Astrocyte (in vitro differentiated cells and primary cell): ENCODE results near the gene DUSP16. TPM values are rescaled to one million over a fixed set of nuclear protein-coding genes. Genes with fewer than 3 reads are reported as not detected.
"Not testable (repeated sequence)": the region's sequence is repeated elsewhere in the genome, so short reads cannot be mapped to it uniquely, and the experiment has no call there.

Experiments
- DNase-seq: peaks from one replicate; pipeline ENCODE4 v3.0.0-alpha.2; 2010; ENCODE audit warnings: low read depth
- FAIRE-seq: peaks from 2 replicates; lab custom pipeline; 2011; peaks lifted over from hg19 to GRCh38; lab: Jason Lieb, UNC
- H2AFZ ChIP-seq: 2 replicates; pipeline ENCODE4 v1.6.0; 2012; ENCODE audit warnings: low read depth, low read length, inconsistent platforms
- H3K27ac ChIP-seq: 2 replicates; pipeline ENCODE4 v1.5.1; 2011; ENCODE audit warnings: low read depth, low read length, inconsistent platforms
- H3K27me3 ChIP-seq: 2 replicates; pipeline ENCODE4 v1.6.0; 2011; ENCODE audit warnings: low read length, inconsistent platforms; ENCODE audit not compliant: insufficient read depth
- H3K36me3 ChIP-seq: 2 replicates; pipeline ENCODE4 v1.5.1; 2011; ENCODE audit warnings: low read length, inconsistent platforms; ENCODE audit not compliant: insufficient read depth
- H3K4me1 ChIP-seq: 2 replicates; pipeline ENCODE4 v1.5.1; 2011; ENCODE audit warnings: low read length, inconsistent platforms; ENCODE audit not compliant: insufficient read depth
- H3K4me2 ChIP-seq: 2 replicates; pipeline ENCODE4 v1.6.0; 2012; ENCODE audit warnings: low read length, inconsistent platforms
- H3K4me3 ChIP-seq: 2 replicates; pipeline ENCODE4 v1.5.1; 2011; ENCODE audit warnings: low read depth, mild to moderate bottlenecking, low read length, inconsistent platforms; ENCODE audit not compliant: insufficient read depth
- H3K79me2 ChIP-seq: 2 replicates; pipeline ENCODE4 v1.6.0; 2012; ENCODE audit warnings: mild to moderate bottlenecking, low read length, inconsistent platforms; ENCODE audit not compliant: insufficient read depth
- H3K9ac ChIP-seq: 2 replicates; pipeline ENCODE4 v1.6.0; 2012; ENCODE audit warnings: mild to moderate bottlenecking, low read length, inconsistent platforms
- H3K9me3 ChIP-seq: 2 replicates; pipeline ENCODE4 v1.5.1; 2012; ENCODE audit warnings: low read depth, mild to moderate bottlenecking, low read length, inconsistent platforms; ENCODE audit not compliant: insufficient read depth
- H4K20me1 ChIP-seq: 2 replicates; pipeline ENCODE4 v1.6.0; 2012; ENCODE audit warnings: low read length, inconsistent platforms; ENCODE audit not compliant: insufficient read depth
- H3K27ac Mint-ChIP-seq: one replicate; pipeline ENCODE4 v1.8.0; 2021; ENCODE audit warnings: mild to moderate bottlenecking, mixed read lengths; ENCODE audit not compliant: unreplicated experiment
- H3K27me3 Mint-ChIP-seq: one replicate; pipeline ENCODE4 v1.8.0; 2021; ENCODE audit warnings: low read depth, mixed read lengths; ENCODE audit not compliant: unreplicated experiment
- H3K36me3 Mint-ChIP-seq: one replicate; pipeline ENCODE4 v1.8.0; 2021; ENCODE audit warnings: low read depth, mixed read lengths; ENCODE audit not compliant: unreplicated experiment
- H3K4me1 Mint-ChIP-seq: one replicate; pipeline ENCODE4 v1.8.0; 2021; ENCODE audit warnings: low read depth, mixed read lengths; ENCODE audit not compliant: unreplicated experiment
- H3K4me3 Mint-ChIP-seq: one replicate; pipeline ENCODE4 v1.8.0; 2021; ENCODE audit warnings: mild to moderate bottlenecking, moderate library complexity, mixed read lengths; ENCODE audit not compliant: unreplicated experiment
- H3K9me3 Mint-ChIP-seq: one replicate; pipeline ENCODE4 v1.8.0; 2021; ENCODE audit warnings: mild to moderate bottlenecking, mixed read lengths; ENCODE audit not compliant: unreplicated experiment
- EZH2 ChIP-seq: IDR thresholded peaks from 2 replicates; pipeline ENCODE4 v1.6.1; 2012; ENCODE audit warnings: mild to moderate bottlenecking, low read length, inconsistent platforms; ENCODE audit not compliant: insufficient read depth
- total RNA-seq: library from RNA; stranded (reverse); gene quantifications from 2 replicates; pipeline ENCODE4 v1.2.1, GENCODE V29; 2021
- TF ChIP-seq, protein P1 (sequence below): IDR thresholded peaks from 2 replicates; pipeline ENCODE4 v1.5.1; 2011; ENCODE audit warnings: low read depth, mild to moderate bottlenecking, inconsistent platforms, low read length, moderate library complexity; ENCODE audit not compliant: insufficient read depth

Gene DUSP16
- total RNA-seq, 1 donor from 2014 or later: 24.2 TPM

DNA sequence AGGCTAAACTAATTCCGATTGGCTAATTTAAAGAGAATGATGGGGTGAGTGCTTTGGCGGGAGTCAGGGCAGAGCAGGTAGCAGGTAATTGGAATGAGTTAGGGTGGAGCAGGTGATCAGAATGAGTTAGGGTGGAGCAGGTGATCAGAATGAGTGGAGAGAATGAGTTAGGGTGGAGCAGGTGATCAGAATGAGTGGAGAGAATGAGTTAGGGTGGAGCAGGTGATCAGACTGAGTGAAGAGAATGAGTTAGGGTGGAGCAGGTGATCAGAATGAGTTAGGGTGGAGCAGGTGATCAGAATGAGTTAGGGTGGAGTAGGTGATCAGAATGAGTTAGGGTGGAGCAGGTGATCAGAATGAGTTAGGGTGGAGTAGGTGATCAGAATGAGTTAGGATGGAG is 33.3 kb upstream of the DUSP16 start:
- H3K4me3 ChIP-seq, H3K27ac Mint-ChIP-seq, H3K9me3 Mint-ChIP-seq, H3K9ac ChIP-seq, H3K4me3 Mint-ChIP-seq, H3K79me2 ChIP-seq, H3K36me3 Mint-ChIP-seq, H3K27me3 ChIP-seq, H3K27ac ChIP-seq, DNase-seq, H4K20me1 ChIP-seq, H3K36me3 ChIP-seq, FAIRE-seq, H3K27me3 Mint-ChIP-seq, H3K4me1 ChIP-seq, H2AFZ ChIP-seq, H3K4me2 ChIP-seq, H3K9me3 ChIP-seq, H3K4me1 Mint-ChIP-seq: not testable (repeated sequence)

DNA sequence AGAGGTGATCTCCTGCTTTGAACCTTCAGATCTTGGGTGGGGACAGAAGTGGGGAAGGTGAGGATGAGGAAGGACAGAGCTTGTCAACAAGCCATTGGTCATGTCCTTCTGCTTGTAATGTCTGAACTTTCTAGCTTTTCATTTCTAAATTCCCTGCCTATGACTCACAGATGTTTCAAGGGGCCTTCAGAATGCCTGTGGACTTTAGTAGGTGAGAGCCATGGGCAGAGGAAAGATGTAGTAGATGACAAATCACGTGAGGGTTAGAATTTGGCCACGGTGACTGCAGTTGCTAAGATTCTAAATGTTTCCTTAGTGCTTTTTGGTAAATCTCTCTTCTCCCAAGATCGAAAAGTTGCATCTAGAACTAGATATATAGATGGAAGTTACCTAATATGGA is 30.3 kb upstream of the DUSP16 start:
- Mint-ChIP-seq H3K4me1 (peaks cover 6% of the 10 kb centered on the region), H3K36me3 (no peaks in the 10 kb centered on the region), H3K27me3 (peaks cover 7% of the 10 kb centered on the region), H3K4me3 (no peak overlapping the region), H3K9me3 (peaks cover 3% of the 10 kb centered on the region), H3K27ac (no peak overlapping the region)
- no peaks in the 10 kb centered on the region for H3K36me3 ChIP-seq
- FAIRE-seq (no peak), DNase-seq (peak; percentile 55)
- peaks cover 6% of the 10 kb centered on the region for H3K4me1 ChIP-seq
- no peak overlapping the region for H3K4me3 ChIP-seq
- no peak overlapping the region for H3K9ac ChIP-seq
- no peak overlapping the region for H3K4me2 ChIP-seq
- TF ChIP-seq, protein P1, sequence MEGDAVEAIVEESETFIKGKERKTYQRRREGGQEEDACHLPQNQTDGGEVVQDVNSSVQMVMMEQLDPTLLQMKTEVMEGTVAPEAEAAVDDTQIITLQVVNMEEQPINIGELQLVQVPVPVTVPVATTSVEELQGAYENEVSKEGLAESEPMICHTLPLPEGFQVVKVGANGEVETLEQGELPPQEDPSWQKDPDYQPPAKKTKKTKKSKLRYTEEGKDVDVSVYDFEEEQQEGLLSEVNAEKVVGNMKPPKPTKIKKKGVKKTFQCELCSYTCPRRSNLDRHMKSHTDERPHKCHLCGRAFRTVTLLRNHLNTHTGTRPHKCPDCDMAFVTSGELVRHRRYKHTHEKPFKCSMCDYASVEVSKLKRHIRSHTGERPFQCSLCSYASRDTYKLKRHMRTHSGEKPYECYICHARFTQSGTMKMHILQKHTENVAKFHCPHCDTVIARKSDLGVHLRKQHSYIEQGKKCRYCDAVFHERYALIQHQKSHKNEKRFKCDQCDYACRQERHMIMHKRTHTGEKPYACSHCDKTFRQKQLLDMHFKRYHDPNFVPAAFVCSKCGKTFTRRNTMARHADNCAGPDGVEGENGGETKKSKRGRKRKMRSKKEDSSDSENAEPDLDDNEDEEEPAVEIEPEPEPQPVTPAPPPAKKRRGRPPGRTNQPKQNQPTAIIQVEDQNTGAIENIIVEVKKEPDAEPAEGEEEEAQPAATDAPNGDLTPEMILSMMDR: no peak
- no peak for TF ChIP-seq EZH2
- no peak overlapping the region for H2AFZ ChIP-seq
- H4K20me1 ChIP-seq: no peaks in the 10 kb centered on the region
- H3K27ac ChIP-seq: no peak overlapping the region
- H3K9me3 ChIP-seq: no peaks in the 10 kb centered on the region
- H3K79me2 ChIP-seq: no peaks in the 10 kb centered on the region
- H3K27me3 ChIP-seq: no peaks in the 10 kb centered on the region

DNA sequence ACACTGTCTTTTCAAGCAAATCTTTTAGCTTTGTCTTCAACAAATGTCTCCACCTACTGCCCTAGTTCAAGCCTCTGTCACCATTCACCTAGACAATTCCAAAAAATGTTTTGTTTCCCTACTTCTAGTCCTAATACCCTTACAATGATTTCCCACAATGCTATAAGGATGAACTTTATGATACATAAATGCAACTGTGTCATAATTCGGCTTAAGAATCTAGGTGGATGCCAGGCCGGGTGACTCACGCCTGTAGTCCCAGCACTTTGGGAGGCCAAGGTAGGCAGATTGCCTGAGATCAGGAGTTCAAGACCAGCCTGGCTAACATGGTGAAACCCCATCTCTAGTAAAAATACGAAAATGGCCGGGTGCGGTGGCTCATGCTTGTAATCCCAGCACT is 28.3 kb upstream of the DUSP16 start:
- no peak for DNase-seq
- no peaks in the 10 kb centered on the region for H3K36me3 ChIP-seq
- TF ChIP-seq, protein P1: no peak
- no peak for TF ChIP-seq EZH2
- H3K9me3 ChIP-seq: no peaks in the 10 kb centered on the region
- no peak overlapping the region for H3K9ac ChIP-seq
- H3K4me3 Mint-ChIP-seq: no peak overlapping the region
- no peak overlapping the region for H3K4me3 ChIP-seq
- H3K36me3 Mint-ChIP-seq: no peaks in the 10 kb centered on the region
- no peaks in the 10 kb centered on the region for H3K27me3 ChIP-seq
- peaks cover 3% of the 10 kb centered on the region for H3K9me3 Mint-ChIP-seq
- H4K20me1 ChIP-seq: no peaks in the 10 kb centered on the region
- no peak overlapping the region for H2AFZ ChIP-seq
- H3K27ac ChIP-seq: no peak overlapping the region
- peaks cover 6% of the 10 kb centered on the region for H3K4me1 ChIP-seq
- H3K27me3 Mint-ChIP-seq: peaks cover 11% of the 10 kb centered on the region
- H3K4me2 ChIP-seq: no peak overlapping the region
- H3K27ac Mint-ChIP-seq: no peak overlapping the region
- peaks cover 6% of the 10 kb centered on the region for H3K4me1 Mint-ChIP-seq
- no peaks in the 10 kb centered on the region for H3K79me2 ChIP-seq
- FAIRE-seq: no peak

DNA sequence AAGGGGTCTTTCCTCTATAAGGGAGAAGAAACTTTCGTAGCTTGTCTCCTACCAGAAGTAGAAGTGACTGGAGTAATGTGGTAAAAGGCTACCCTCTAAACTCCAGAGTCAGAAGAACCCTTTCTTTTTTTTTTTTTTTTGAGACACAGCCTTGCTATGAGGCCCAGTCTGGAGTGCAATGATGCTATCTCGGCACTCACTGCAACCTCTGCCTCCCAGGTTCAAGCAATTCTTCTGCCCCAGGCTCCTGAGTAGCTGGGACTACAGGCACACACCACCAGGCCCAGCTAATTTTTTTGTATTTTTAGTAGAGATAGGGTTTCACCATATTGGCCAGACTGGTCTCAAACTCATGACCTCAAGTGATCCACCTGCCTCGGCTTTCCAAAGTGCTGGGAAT is 25.8 kb upstream of the DUSP16 start:
- H3K9me3 ChIP-seq, H3K27me3 ChIP-seq, H3K4me1 Mint-ChIP-seq, H2AFZ ChIP-seq, H3K27ac ChIP-seq, DNase-seq, H4K20me1 ChIP-seq, H3K9ac ChIP-seq, H3K79me2 ChIP-seq, H3K36me3 ChIP-seq, FAIRE-seq, H3K4me3 ChIP-seq, H3K4me3 Mint-ChIP-seq, H3K36me3 Mint-ChIP-seq, H3K4me1 ChIP-seq, H3K9me3 Mint-ChIP-seq, H3K4me2 ChIP-seq, H3K27ac Mint-ChIP-seq: not testable (repeated sequence)
- peaks cover 18% of the 10 kb centered on the region for H3K27me3 Mint-ChIP-seq
